B cell (primary cell): ENCODE results near the gene HOXB7. TPM values are rescaled to one million over a fixed set of nuclear protein-coding genes. Genes with fewer than 3 reads are reported as not detected.
A peak's percentile ranks its signal among the peaks of the same experiment; 100 is the strongest.

Experiments
- ATAC-seq: fragments of 200-7000 bp; cut with Tn5 transposase; one replicate; pipeline ENCODE4 v1.10.0; 2021; ENCODE audit warnings: low read depth, mild to moderate bottlenecking, moderate number of reproducible peaks, moderate library complexity
- CTCF ChIA-PET: fragments of 350-600 bp; sonication (Branson Sonifier 250); formaldehyde crosslinking; loops from one replicate; lab custom pipeline; 2021; ENCODE audit warnings: antibody characterized with exemption, inconsistent platforms; lab: Charles Lee
- POLR2A ChIA-PET: fragments of 350-600 bp; sonication (Branson Sonifier 250); formaldehyde crosslinking; loops from one replicate; lab custom pipeline; 2021; ENCODE audit warnings: antibody characterized with exemption; lab: Charles Lee
- DNase-seq: peaks from one replicate; pipeline ENCODE4 v3.0.0; 2013
- H2AFZ ChIP-seq: 2 replicates; pipeline ENCODE4 v1.6.1; 2012; ENCODE audit warnings: mild to moderate bottlenecking, low read depth, low read length; ENCODE audit not compliant: insufficient read depth, poor library complexity, severe bottlenecking
- H3K27ac ChIP-seq, 2 donors: 1 replicate in 1 of 2; 2 replicates in 1 of 2; pipeline ENCODE4 v1.5.1; 2012 to 2013; ENCODE audit warnings: low read length in 2 of 2, mild to moderate bottlenecking in 2 of 2, moderate library complexity in 1 of 2
- H3K27me3 ChIP-seq, 4 experiments: fragments of 200-600 bp in 1 of 4; sonication (generic) in 1 of 4; replicated peaks in 1 of 4; 1 replicate in 2 of 4; 2 replicates in 2 of 4; pipeline versions ENCODE4 v1.6.1 to v1.7.0; 2013 to 2016; ENCODE audit warnings: low read length in 3 of 4, mild to moderate bottlenecking in 2 of 4, mixed read lengths in 1 of 4, moderate library complexity in 1 of 4; ENCODE audit not compliant: insufficient read depth in 4 of 4, control insufficient read depth in 3 of 4; ENCODE audit errors: control extremely low read depth in 1 of 4
- H3K36me3 ChIP-seq, 2 experiments: replicated peaks in 1 of 2; 1 replicate in 1 of 2; 2 replicates in 1 of 2; pipeline versions ENCODE4 v1.6.1 to v1.7.1; 2013; ENCODE audit warnings: low read length in 1 of 2; ENCODE audit not compliant: insufficient read depth in 2 of 2, control insufficient read depth in 1 of 2; ENCODE audit errors: control extremely low read depth in 1 of 2, extremely low read depth in 1 of 2
- H3K4me1 ChIP-seq, 2 donors: fragments of 200-600 bp in 1 of 2; sonication (generic) in 1 of 2; 1 replicate in 1 of 2; 2 replicates in 1 of 2; pipeline versions ENCODE4 v1.5.1 to v1.6.1; 2013 to 2017; ENCODE audit warnings: low read length in 2 of 2; ENCODE audit not compliant: control insufficient read depth in 2 of 2, insufficient read depth in 2 of 2
- H3K4me2 ChIP-seq: replicated peaks from 2 replicates; pipeline ENCODE3; 2012; ENCODE audit warnings: mild to moderate bottlenecking, low read depth, low read length; ENCODE audit not compliant: poor library complexity, severe bottlenecking
- H3K4me3 ChIP-seq, 5 experiments: fragments of 200-600 bp in 1 of 5; sonication (generic) in 1 of 5; 1 replicate in 3 of 5; 2 replicates in 2 of 5; pipeline versions ENCODE4 v1.5.1 to v1.7.0; 2011 to 2016; ENCODE audit warnings: low read length in 4 of 5, mild to moderate bottlenecking in 4 of 5, low read depth in 2 of 5, control low read depth in 1 of 5, moderate library complexity in 1 of 5; ENCODE audit not compliant: insufficient read depth in 1 of 5; ENCODE audit errors: control extremely low read depth in 1 of 5, extremely low read depth in 1 of 5
- H3K79me2 ChIP-seq: fragments of 200-600 bp; sonication (generic); one replicate; pipeline ENCODE4 v1.6.0; 2016; ENCODE audit warnings: low read length; ENCODE audit not compliant: control insufficient read depth, insufficient read depth
- H3K9ac ChIP-seq: fragments of 200-600 bp; sonication (generic); 2 replicates; pipeline ENCODE4 v1.6.1; 2017; ENCODE audit warnings: mild to moderate bottlenecking, low read length, moderate library complexity
- H3K9me3 ChIP-seq, 3 donors: one replicate each; pipeline versions ENCODE4 v1.6.1 to v1.7.1; 2013; ENCODE audit warnings: low read length in 2 of 3; ENCODE audit not compliant: control insufficient read depth in 2 of 3, insufficient read depth in 1 of 3; ENCODE audit errors: control extremely low read depth in 1 of 3
- H4K20me1 ChIP-seq: 2 replicates; pipeline ENCODE4 v1.6.0; 2012; ENCODE audit warnings: mild to moderate bottlenecking, low read length; ENCODE audit not compliant: insufficient read depth, control insufficient read depth, poor library complexity, severe bottlenecking
- H3K27ac Mint-ChIP-seq: one replicate; pipeline ENCODE4 v1.8.0; 2021; ENCODE audit warnings: mixed read lengths
- H3K27me3 Mint-ChIP-seq: one replicate; pipeline ENCODE4 v1.8.0; 2021; ENCODE audit warnings: mixed read lengths
- H3K4me1 Mint-ChIP-seq: one replicate; pipeline ENCODE4 v1.8.0; 2021; ENCODE audit warnings: mixed read lengths
- H3K4me3 Mint-ChIP-seq: one replicate; pipeline ENCODE4 v1.8.0; 2021; ENCODE audit warnings: mixed read lengths
- H3K9me3 Mint-ChIP-seq: one replicate; pipeline ENCODE4 v1.8.0; 2022; ENCODE audit warnings: mixed read lengths; ENCODE audit not compliant: insufficient read depth
- EZH2 ChIP-seq: IDR thresholded peaks from 2 replicates; pipeline ENCODE4 v1.6.1; 2012; ENCODE audit warnings: borderline replicate concordance, low read depth, mild to moderate bottlenecking, moderate library complexity, low read length; ENCODE audit not compliant: insufficient read depth, poor library complexity, severe bottlenecking
- WGBS: methylation state at CpG from one replicate; pipeline ENCODE4 v1.1.5; 2013; ENCODE audit warnings: missing lambda C conversion rate; ENCODE audit not compliant: insufficient coverage; 5-methylcytosine and 5-hydroxymethylcytosine counted together
- intact Hi-C: fragments of 100-400 bp; cut with micrococcal nuclease; formaldehyde crosslinking; loops from one replicate; pipeline ENCODE4 v1.10.0; 2022
- polyA plus RNA-seq: library from polyadenylated mRNA; depleted of rRNA; stranded (reverse); fragments of >200 nt; gene quantifications from 2 replicates; pipeline ENCODE4 v1.2.3, GENCODE V29; 2012
- total RNA-seq, 2 donors: library from RNA; stranded (reverse); fragments of 120-200 nt in 1 of 2; gene quantifications; 1 replicate in 1 of 2; 2 replicates in 1 of 2; pipeline versions ENCODE4 v1.2.3 to v1.2.4, GENCODE V29; 2013 to 2022
- TF ChIP-seq, protein P1 (sequence below): fragments of 200-600 bp; IDR thresholded peaks from one replicate; pipeline ENCODE4 v1.8.0; 2022; ENCODE audit warnings: antibody characterized with exemption, mild to moderate bottlenecking

The HOXB7 gene
- total and polyA plus RNA-seq, 2 donors (not counting 1 experiment from before 2014, with no cell fraction given) = 0.25 to 1.3 TPM

DNA sequence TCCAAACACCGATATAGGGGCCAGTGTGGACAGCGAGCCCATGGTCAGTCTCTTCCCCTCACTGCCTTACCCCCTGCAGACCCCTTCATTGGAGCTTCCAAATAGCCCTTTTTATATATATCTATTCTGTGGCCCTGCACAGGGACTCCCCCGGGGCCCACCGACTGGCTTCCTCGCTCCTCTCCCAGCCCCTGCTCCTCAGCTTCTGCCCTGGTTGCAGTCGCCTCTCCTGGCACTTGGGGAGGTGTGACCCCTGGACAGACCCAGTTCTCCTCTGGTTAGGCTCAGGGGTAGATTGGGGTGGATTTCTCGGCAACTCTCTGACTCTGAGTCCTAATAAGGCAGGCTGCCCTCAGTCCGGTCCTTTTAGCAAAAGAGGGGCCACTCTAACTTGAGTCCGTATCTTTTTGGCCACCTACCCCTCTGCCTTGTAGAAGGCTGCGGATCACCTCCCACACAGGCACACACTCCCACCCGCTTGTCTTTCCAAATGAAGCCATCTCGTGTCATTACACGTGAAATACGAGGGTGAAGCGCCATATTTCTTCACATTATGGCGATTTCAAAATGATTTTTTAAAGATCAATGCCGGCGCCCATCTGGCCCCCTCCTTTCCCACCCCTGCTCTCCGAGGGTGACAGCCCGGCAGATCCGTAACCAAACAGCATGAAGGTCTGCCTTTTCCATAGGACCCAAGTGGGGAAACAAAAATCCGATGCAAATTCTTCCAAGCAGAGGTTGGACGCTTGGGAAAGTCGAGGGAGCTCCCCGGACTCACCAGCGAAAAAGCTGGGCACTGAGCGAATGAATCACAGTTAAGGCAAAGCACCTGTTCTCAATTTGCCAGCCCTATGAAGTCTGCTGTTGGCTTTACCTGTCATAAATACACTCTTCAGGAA, 17.1 kb upstream of the HOXB7 start:
- H3K4me2 ChIP-seq = no peak overlapping the region
- ChIA-PET POLR2A (no interaction called here), CTCF (interaction anchor here (1.4 kb wide), 1 partner anchor 9 kb away, joined by 6 read pairs; no protein-coding TSS in a partner anchor)
- no peak for TF ChIP-seq EZH2
- TF ChIP-seq, protein P1, sequence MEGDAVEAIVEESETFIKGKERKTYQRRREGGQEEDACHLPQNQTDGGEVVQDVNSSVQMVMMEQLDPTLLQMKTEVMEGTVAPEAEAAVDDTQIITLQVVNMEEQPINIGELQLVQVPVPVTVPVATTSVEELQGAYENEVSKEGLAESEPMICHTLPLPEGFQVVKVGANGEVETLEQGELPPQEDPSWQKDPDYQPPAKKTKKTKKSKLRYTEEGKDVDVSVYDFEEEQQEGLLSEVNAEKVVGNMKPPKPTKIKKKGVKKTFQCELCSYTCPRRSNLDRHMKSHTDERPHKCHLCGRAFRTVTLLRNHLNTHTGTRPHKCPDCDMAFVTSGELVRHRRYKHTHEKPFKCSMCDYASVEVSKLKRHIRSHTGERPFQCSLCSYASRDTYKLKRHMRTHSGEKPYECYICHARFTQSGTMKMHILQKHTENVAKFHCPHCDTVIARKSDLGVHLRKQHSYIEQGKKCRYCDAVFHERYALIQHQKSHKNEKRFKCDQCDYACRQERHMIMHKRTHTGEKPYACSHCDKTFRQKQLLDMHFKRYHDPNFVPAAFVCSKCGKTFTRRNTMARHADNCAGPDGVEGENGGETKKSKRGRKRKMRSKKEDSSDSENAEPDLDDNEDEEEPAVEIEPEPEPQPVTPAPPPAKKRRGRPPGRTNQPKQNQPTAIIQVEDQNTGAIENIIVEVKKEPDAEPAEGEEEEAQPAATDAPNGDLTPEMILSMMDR = no peak
- Mint-ChIP-seq H3K9me3 (no peaks in the 10 kb centered on the region), H3K4me3 (peak overlapping the region; percentile 23), H3K27me3 (peaks cover 78% of the 10 kb centered on the region), H3K4me1 (peaks cover 21% of the 10 kb centered on the region), H3K27ac (no peak overlapping the region)
- H3K27ac ChIP-seq = no peak overlapping the region
- H4K20me1 ChIP-seq = no peaks in the 10 kb centered on the region
- H3K9me3 ChIP-seq = peaks cover 0 to 9% (median 0%) of the 10 kb centered on the region in 3 donors
- H3K4me1 ChIP-seq = peaks cover 26 to 30% of the 10 kb centered on the region in 2 donors
- DNase-seq (no peak), ATAC-seq (no peak)
- H3K27me3 ChIP-seq = peaks cover 0 to 96% (median 68%) of the 10 kb centered on the region in 4 experiments
- 88% methylated on average over 20 of the region's 27 CpGs for WGBS
- no peaks in the 10 kb centered on the region for H3K36me3 ChIP-seq
- H3K9ac ChIP-seq = no peak overlapping the region
- H3K4me3 ChIP-seq = no peak overlapping the region
- no peak overlapping the region for H2AFZ ChIP-seq
- intact Hi-C loops = no loop called here
- no peaks in the 10 kb centered on the region for H3K79me2 ChIP-seq

DNA sequence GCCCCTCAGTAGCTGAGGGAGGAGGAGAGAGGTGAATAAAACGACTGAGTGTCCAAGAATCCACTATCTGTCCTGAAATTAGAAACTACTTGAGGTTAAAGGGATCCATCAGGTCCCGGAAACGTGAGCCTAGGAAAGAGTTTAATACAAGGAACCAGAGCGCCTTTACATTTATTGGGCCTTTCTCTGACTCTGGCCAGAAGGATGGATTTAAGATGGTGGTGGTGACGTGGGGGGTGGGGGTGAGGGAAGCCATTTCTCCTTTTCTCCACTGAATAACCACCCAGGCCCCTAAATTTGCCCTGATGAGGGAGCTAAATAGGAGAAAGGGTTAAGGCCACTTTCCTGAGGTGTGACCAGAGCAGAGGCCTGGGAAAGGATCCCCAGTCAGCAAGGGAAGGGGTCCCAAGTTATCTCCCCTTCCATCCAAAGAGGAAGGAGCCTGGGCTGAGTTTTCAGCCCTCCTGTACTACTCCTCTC, 16.3 kb upstream of the HOXB7 start:
- H3K36me3 ChIP-seq = no peaks in the 10 kb centered on the region
- no peaks in the 10 kb centered on the region for H4K20me1 ChIP-seq
- ATAC-seq (no peak), DNase-seq (no peak)
- H3K4me3 ChIP-seq = no peak overlapping the region
- no peaks in the 10 kb centered on the region for H3K9me3 Mint-ChIP-seq
- peak overlapping the region; percentile 80 for H3K4me3 Mint-ChIP-seq
- intact Hi-C loops = no loop called here
- H3K4me2 ChIP-seq = peak overlapping the region; percentile 97
- ChIA-PET CTCF (interaction anchor here (0.7 to 1.4 kb wide), 3 partner anchors 9 to 449 kb away, joined by 3 to 6 read pairs (median 5); no protein-coding TSS in a partner anchor), POLR2A (no interaction called here)
- no peaks in the 10 kb centered on the region for H3K79me2 ChIP-seq
- peaks cover 78% of the 10 kb centered on the region for H3K27me3 Mint-ChIP-seq
- H3K9me3 ChIP-seq = peaks cover 0 to 9% (median 0%) of the 10 kb centered on the region in 3 donors
- peaks cover 21% of the 10 kb centered on the region for H3K4me1 Mint-ChIP-seq
- peaks cover 0 to 96% (median 68%) of the 10 kb centered on the region in 4 experiments for H3K27me3 ChIP-seq
- no peak overlapping the region for H3K9ac ChIP-seq
- TF ChIP-seq, protein P1 = no peak
- no peak for TF ChIP-seq EZH2
- no CpG with 5 or more reads among the region's 5 CpGs for WGBS
- no peak overlapping the region for H3K27ac Mint-ChIP-seq
- H3K4me1 ChIP-seq = peaks cover 26 to 30% of the 10 kb centered on the region in 2 donors
- H2AFZ ChIP-seq = no peak overlapping the region
- no peak overlapping the region for H3K27ac ChIP-seq
